Dendritic cell treated with granulocyte-macrophage colony-stimulating factor and Interleukin-4, amounts not matched to agents 40 ng/mL and 50 ng/mL, for 4 days (primary cell): Measurements from ENCODE around the gene DIPK2B.

Source experiments
- H3K27ac Mint-ChIP-seq: one replicate; pipeline ENCODE4 v1.8.0; 2022; ENCODE audit warnings: mild to moderate bottlenecking, mixed read lengths
- H3K27me3 Mint-ChIP-seq: one replicate; pipeline ENCODE4 v1.8.0; 2022; ENCODE audit warnings: mild to moderate bottlenecking, mixed read lengths
- H3K36me3 Mint-ChIP-seq: one replicate; pipeline ENCODE4 v1.8.0; 2022; ENCODE audit warnings: low read depth, mixed read lengths
- H3K4me1 Mint-ChIP-seq: one replicate; pipeline ENCODE4 v1.8.0; 2022; ENCODE audit warnings: low read depth, mixed read lengths
- H3K4me3 Mint-ChIP-seq: one replicate; pipeline ENCODE4 v1.8.0; 2022; ENCODE audit warnings: mild to moderate bottlenecking, moderate library complexity, mixed read lengths
- H3K9me3 Mint-ChIP-seq: one replicate; pipeline ENCODE4 v1.8.0; 2022; ENCODE audit warnings: mixed read lengths
- intact Hi-C: fragments of 100-400 bp; cut with micrococcal nuclease; formaldehyde crosslinking; loops from one replicate; pipeline ENCODE4 v1.15.0; 2022

The DIPK2B gene

DNA sequence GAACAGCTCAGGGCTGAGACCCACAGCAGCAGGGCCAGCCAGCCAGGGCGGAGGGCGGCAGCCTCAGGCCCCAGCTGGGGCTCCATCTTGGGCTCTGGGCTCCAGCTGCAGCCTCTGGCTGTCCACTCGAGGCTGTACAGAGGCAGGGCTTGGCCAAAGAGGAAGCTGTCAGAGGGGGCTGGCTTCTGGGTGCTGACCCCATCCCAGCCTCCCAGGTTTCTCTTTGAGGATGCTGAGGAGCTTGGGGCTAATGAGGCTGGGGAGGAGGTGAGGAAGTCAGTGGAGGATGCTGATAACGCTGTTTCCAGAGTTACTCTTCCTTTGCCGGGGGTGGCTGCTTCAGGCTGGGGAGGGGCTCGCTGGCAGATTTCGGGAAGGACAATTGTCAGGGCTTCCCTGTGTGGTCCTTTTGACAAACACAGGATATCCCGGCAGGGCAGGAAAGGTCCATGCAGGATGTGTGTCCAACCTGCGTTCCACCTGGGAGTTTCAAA is at the start of gene DIPK2B:
DIPK2B (minus strand) TSS at position 136 of the 494 bp plus-strand sequence; CDS start at position 86, 50 bp downstream.
- intact Hi-C loops: no loop called here
- no peaks in the 10 kb centered on the region for H3K9me3 Mint-ChIP-seq
- no peaks in the 10 kb centered on the region for H3K36me3 Mint-ChIP-seq
- peaks cover 10% of the 10 kb centered on the region for H3K27me3 Mint-ChIP-seq
- peaks cover 7% of the 10 kb centered on the region for H3K4me1 Mint-ChIP-seq
- H3K4me3 Mint-ChIP-seq: no peak within 1 kb of the TSS
- H3K27ac Mint-ChIP-seq: no peak within 1 kb of the TSS

GRCh38 chrX:45240301-45240700 is 39.6 kb upstream of the DIPK2B start:
- Mint-ChIP-seq H3K4me1 (no peaks in the 10 kb centered on the region), H3K27me3 (peaks cover 1% of the 10 kb centered on the region), H3K9me3 (no peaks in the 10 kb centered on the region), H3K36me3 (no peaks in the 10 kb centered on the region), H3K27ac (no peak overlapping the region), H3K4me3 (no peak overlapping the region)
- intact Hi-C loops: no loop called here

DNA sequence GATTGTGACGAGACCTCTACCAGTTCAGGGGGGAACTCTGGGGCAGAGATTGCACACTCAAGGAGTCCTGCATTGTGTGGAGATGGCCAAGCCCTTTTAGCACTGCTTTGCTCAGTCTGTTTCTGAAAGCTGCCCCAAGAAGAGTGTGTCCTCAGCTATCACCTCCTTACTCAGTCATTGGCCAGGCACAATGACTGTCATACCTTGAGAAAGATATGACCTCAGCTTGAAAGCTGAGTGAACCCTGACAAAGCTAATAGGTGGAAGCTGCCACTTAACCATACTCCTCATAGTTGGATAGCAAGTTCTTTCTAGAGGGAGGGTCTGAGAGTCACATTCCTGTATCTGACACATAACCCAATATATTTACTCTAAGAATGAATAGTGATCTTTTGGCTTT is 37.8 kb upstream of the DIPK2B start:
- Mint-ChIP-seq H3K27ac (no peak overlapping the region), H3K36me3 (no peaks in the 10 kb centered on the region), H3K4me1 (peaks cover 6% of the 10 kb centered on the region), H3K27me3 (no peaks in the 10 kb centered on the region), H3K4me3 (no peak overlapping the region), H3K9me3 (no peaks in the 10 kb centered on the region)
- intact Hi-C loops: no loop called here

DNA sequence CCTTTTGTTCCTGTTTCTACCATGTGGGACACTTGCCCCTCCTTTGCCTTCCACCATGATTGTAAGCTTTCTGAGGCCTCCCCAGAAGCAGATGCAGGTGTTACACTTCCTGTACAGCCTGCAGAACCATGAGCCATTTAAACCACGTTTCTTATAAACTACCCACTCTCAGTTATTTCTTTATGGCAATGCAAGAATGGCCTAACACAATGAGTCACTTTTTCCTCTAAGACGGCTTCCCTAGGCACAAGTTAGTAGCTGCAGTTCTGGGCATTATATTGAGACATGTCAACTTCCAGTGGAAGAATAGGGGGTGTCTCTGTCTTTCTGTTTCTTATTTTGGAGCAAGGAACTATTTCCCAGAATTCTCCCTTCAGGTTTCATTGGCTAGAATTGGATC is 32.9 kb upstream of the DIPK2B start:
- no peaks in the 10 kb centered on the region for H3K36me3 Mint-ChIP-seq
- H3K27ac Mint-ChIP-seq: no peak overlapping the region
- intact Hi-C loops: no loop called here
- peaks cover 27% of the 10 kb centered on the region for H3K4me1 Mint-ChIP-seq
- H3K27me3 Mint-ChIP-seq: no peaks in the 10 kb centered on the region
- no peak overlapping the region for H3K4me3 Mint-ChIP-seq
- H3K9me3 Mint-ChIP-seq: no peaks in the 10 kb centered on the region

GRCh38 chrX:45232139-45232538 is 31.5 kb upstream of the DIPK2B start:
- Mint-ChIP-seq H3K36me3 (no peaks in the 10 kb centered on the region), H3K27me3 (no peaks in the 10 kb centered on the region), H3K9me3 (no peaks in the 10 kb centered on the region), H3K4me1 (peaks cover 32% of the 10 kb centered on the region), H3K4me3 (no peak overlapping the region), H3K27ac (no peak overlapping the region)
- intact Hi-C loops: no loop called here

DNA sequence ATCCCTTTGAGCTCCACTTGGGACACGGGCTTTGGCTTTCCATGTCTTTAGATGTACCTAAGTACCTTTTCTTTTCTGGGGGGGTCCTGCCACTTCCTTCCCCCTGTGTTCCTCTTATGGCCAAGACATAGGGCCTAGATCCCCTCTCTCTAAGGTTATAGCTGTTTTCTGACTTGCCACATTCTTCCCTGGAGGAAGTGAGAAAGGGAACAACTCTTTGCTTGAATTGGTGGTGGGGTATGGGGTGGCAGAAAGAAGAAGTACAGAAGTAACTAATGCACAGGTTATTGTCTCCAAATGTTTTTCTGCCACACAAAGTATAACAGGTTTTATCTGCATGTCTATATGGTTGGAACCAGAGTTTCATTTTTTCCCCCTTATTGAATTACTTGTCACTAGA is 29.7 kb upstream of the DIPK2B start:
- H3K4me3 Mint-ChIP-seq: no peak overlapping the region
- H3K36me3 Mint-ChIP-seq: no peaks in the 10 kb centered on the region
- peaks cover 32% of the 10 kb centered on the region for H3K4me1 Mint-ChIP-seq
- H3K27ac Mint-ChIP-seq: peak overlapping the region; percentile 45
- no peaks in the 10 kb centered on the region for H3K27me3 Mint-ChIP-seq
- intact Hi-C loops: no loop called here
- no peaks in the 10 kb centered on the region for H3K9me3 Mint-ChIP-seq

- H3K9me3 Mint-ChIP-seq: no peaks in the 10 kb centered on the region
- intact Hi-C loops: no loop called here
- no peaks in the 10 kb centered on the region for H3K27me3 Mint-ChIP-seq
- no peak overlapping the region for H3K4me3 Mint-ChIP-seq
- no peak overlapping the region for H3K27ac Mint-ChIP-seq
- peaks cover 32% of the 10 kb centered on the region for H3K4me1 Mint-ChIP-seq
- H3K36me3 Mint-ChIP-seq: no peaks in the 10 kb centered on the region
Observed at GRCh38 chrX:45229348-45229747, 28.7 kb upstream of the DIPK2B start.

DNA sequence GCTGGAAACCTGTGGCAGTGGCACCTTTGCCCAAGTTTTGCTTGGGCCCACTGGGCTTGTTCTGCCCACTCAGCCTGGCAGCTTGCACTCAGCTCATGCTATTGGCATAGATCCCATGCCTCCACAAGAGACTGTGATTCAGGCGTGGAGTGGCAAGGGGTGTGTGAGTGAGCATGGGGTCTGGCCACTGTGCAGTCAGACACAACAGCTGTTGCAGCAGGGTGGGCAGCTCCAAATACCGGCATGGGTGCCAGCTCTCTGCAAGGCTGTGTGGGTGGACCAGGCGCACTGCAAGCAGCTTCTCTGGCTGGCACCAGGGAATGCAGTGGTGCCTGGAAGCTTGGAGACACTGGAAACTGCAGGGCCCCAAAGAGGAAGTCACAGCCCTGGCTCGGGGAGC is 27.4 kb upstream of the DIPK2B start:
- Mint-ChIP-seq H3K27ac (no peak overlapping the region), H3K9me3 (no peaks in the 10 kb centered on the region), H3K4me3 (no peak overlapping the region), H3K4me1 (peaks cover 22% of the 10 kb centered on the region), H3K36me3 (no peaks in the 10 kb centered on the region), H3K27me3 (no peaks in the 10 kb centered on the region)
- intact Hi-C loops: no loop called here

- Mint-ChIP-seq H3K4me3 (no peak overlapping the region), H3K27ac (no peak overlapping the region), H3K9me3 (peaks cover 6% of the 10 kb centered on the region), H3K4me1 (peaks cover 5% of the 10 kb centered on the region), H3K27me3 (no peaks in the 10 kb centered on the region), H3K36me3 (no peaks in the 10 kb centered on the region)
- intact Hi-C loops: no loop called here
Observed at GRCh38 chrX:45208121-45208856, 7.6 kb upstream of the DIPK2B start.

GRCh38 chrX:45202171-45202570 is 1.5 kb upstream of the DIPK2B start:
- no peak overlapping the region for H3K4me3 Mint-ChIP-seq
- H3K9me3 Mint-ChIP-seq: peaks cover 6% of the 10 kb centered on the region
- H3K27me3 Mint-ChIP-seq: peaks cover 10% of the 10 kb centered on the region
- intact Hi-C loops: no loop called here
- H3K36me3 Mint-ChIP-seq: no peaks in the 10 kb centered on the region
- no peak overlapping the region for H3K27ac Mint-ChIP-seq
- peaks cover 7% of the 10 kb centered on the region for H3K4me1 Mint-ChIP-seq

DNA sequence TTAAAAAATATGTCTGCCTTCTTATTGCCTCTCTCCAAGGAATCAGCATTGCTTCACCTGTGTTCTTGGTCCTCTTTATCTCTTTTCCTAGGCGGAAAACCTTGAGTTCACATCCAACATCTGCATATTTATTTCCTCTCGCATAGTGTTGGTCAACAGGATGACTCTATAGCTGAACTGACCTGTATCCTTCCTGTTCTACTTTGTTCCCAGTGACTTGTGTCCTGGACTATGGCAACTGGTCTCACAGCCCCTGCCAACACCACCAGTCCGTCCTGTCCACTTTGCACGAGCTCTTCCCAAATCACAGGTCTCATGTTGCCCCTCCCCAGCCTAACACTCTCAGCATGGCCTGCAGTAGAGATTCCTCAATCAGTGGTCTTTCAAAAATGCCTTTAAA is 2.0 kb downstream of the DIPK2B start:
- Mint-ChIP-seq H3K27ac (no peak overlapping the region), H3K36me3 (no peaks in the 10 kb centered on the region), H3K4me1 (peaks cover 7% of the 10 kb centered on the region), H3K27me3 (peaks cover 10% of the 10 kb centered on the region), H3K4me3 (no peak overlapping the region), H3K9me3 (no peaks in the 10 kb centered on the region)
- intact Hi-C loops: no loop called here

DNA sequence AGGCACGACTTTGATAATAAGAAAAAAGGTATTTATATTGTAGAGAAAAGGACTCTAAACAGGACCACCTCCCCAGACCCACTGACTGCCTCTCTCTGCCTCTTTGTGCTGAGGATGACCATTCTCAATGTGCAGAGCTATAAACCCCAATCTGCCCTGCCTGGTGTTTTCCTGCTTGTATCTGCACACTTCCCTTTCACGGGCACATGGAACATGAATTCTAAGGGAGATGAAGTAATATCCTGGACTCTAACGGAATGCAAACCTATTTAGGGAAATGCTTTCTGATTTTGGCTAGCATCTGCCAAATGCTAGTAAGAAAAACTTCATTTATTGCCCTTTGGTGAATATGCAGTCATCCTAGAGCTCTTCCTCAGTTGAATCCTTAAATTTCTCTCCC is 2.4 kb downstream of the DIPK2B start:
- peaks cover 7% of the 10 kb centered on the region for H3K4me1 Mint-ChIP-seq
- H3K27me3 Mint-ChIP-seq: peaks cover 10% of the 10 kb centered on the region
- no peak overlapping the region for H3K4me3 Mint-ChIP-seq
- H3K27ac Mint-ChIP-seq: no peak overlapping the region
- no peaks in the 10 kb centered on the region for H3K36me3 Mint-ChIP-seq
- intact Hi-C loops: no loop called here
- H3K9me3 Mint-ChIP-seq: no peaks in the 10 kb centered on the region

- Mint-ChIP-seq H3K9me3 (no peaks in the 10 kb centered on the region), H3K4me1 (peaks cover 15% of the 10 kb centered on the region), H3K36me3 (no peaks in the 10 kb centered on the region), H3K27ac (no peak overlapping the region), H3K4me3 (no peak overlapping the region), H3K27me3 (peaks cover 11% of the 10 kb centered on the region)
- intact Hi-C loops: no loop called here
Observed at GRCh38 chrX:45196701-45197100, 4.0 kb downstream of the DIPK2B start.

DNA sequence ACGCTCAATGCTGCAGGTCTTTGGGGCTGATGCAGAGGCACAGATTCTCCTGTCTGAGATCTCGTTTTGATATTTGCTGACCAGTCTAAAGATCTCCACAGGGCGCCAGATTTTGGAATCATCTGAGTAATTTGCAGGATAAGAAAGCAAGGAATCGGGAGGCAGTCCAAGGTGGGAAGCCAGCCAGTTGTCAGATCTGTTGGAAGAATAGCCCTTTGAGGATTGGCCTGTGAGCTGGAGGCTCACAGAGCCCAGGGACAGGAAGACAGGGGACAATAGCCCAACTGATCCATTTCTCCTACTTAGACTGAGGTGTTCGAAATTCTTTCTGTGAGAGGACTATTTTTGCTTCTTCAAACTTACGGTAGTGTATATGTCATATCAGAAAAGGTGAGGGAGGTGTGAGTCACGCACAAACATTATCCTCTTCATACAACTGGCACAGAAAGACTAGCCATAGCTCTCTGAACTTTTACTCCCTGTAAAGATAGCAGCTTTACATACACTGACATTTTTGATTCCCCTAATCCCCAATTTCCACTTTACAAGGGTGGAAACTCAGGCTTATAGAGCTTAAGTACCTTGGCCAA is 8.8 kb downstream of the DIPK2B start:
- H3K27me3 Mint-ChIP-seq: peaks cover 16% of the 10 kb centered on the region
- no peak overlapping the region for H3K4me3 Mint-ChIP-seq
- H3K36me3 Mint-ChIP-seq: no peaks in the 10 kb centered on the region
- H3K9me3 Mint-ChIP-seq: no peaks in the 10 kb centered on the region
- intact Hi-C loops: no loop called here
- H3K4me1 Mint-ChIP-seq: peaks cover 25% of the 10 kb centered on the region
- H3K27ac Mint-ChIP-seq: no peak overlapping the region

DNA sequence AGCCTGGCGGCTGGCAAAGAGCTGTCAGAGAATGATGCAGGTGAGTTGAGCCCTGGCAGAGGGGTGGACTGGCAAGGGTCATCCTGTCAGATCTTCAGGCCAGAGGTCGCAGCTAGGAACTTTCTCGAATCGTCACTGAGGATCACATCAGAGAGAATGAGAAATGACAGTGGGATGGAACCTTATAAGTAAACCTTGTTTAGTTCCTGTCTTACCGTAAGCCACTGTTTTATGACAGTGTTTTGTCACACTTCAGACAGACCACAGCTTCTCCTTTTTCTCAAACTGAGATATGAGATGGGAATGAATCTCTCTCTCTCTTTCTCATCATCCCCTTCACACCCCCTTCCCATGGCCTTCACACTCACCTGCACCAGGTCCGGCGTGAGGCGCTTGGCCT is 9.3 kb downstream of the DIPK2B start:
- Mint-ChIP-seq H3K27ac (no peak overlapping the region), H3K27me3 (peaks cover 16% of the 10 kb centered on the region), H3K36me3 (no peaks in the 10 kb centered on the region), H3K9me3 (no peaks in the 10 kb centered on the region), H3K4me1 (peaks cover 25% of the 10 kb centered on the region), H3K4me3 (no peak overlapping the region)
- intact Hi-C loops: no loop called here
